ENCODE measurements around the gene FAM83F. TPM values are rescaled to one million over a fixed set of nuclear protein-coding genes. Genes with fewer than 3 reads are reported as not detected.

The FAM83F gene
- total RNA-seq (2022) (33.1 and 41.3 TPM in 2 replicates), Bru-seq, nascent RNA (percentile 80 among the genes with signal in this experiment), BruChase-seq, experiment 1, labeled RNA remaining after a 6-hour chase (percentile 89 among the genes with signal in this experiment), BruChase-seq, experiment 2, labeled RNA remaining after a 2-hour chase (percentile 86 among the genes with signal in this experiment)
- long read RNA-seq, full-length matches to known transcripts = 65 of 71 reads
- long read RNA-seq, partial matches to known transcripts = 1 of 71 reads
- long read RNA-seq, other reads (novel, unspliced or antisense) = 5 of 71 reads

GRCh38 chr22:39994566-39995392, at the start of gene FAM83F:
FAM83F (plus strand) TSS chr22:39994954; CDS start chr22:39995043, 89 bp downstream.
- POLR2A ChIA-PET = interaction anchor here (0.7 to 2.4 kb wide), 9 partner anchors 9 to 315 kb away, joined by 3 to 14 read pairs (median 6); no protein-coding TSS in a partner anchor
- peaks cover 34% of the 10 kb centered on the region for H3K4me1 Mint-ChIP-seq (ENCODE audit: insufficient read depth, unreplicated experiment)
- H3K27me3 Mint-ChIP-seq (ENCODE audit: insufficient read depth, unreplicated experiment) = peaks cover 11% of the 10 kb centered on the region

DNA sequence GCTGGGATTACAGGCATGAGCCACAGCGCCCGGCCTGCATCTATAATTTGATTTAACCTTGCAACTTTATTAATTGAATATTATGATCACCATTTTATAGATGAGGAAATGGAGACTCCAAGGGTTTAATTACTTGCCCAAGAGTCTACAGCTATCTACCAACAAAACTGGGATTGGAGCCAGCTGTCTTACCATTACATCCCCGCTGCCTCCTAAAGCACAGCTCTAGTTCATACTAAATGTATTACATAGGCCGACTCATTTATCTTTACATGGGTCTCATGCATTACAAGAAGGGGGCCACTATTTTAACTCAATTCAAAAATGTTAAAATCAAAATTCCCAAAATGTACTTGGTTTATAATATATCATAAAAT, 48.6 kb upstream of the FAM83F start:
- no peak for TF ChIP-seq CTCF (IDR thresholded peaks at IDR 0.05; ENCODE audit: unreplicated experiment)
- DNase-seq (ENCODE audit: unreplicated experiment) = no peak
- H3K9me3 Mint-ChIP-seq (ENCODE audit: unreplicated experiment) = no peaks in the 10 kb centered on the region
- ChIA-PET CTCF (interaction anchor here (0.6 to 0.8 kb wide), 3 partner anchors 8 to 79 kb away, joined by 3 read pairs; no protein-coding TSS in a partner anchor), POLR2A (interaction anchor here (1.3 kb wide), 1 partner anchor 21 kb away, joined by 4 read pairs; no protein-coding TSS in a partner anchor)
- no peaks in the 10 kb centered on the region for H3K4me1 Mint-ChIP-seq (ENCODE audit: insufficient read depth, unreplicated experiment)
- no peak overlapping the region for H3K4me3 Mint-ChIP-seq (ENCODE audit: unreplicated experiment)
- no peak overlapping the region for H3K27ac Mint-ChIP-seq (ENCODE audit: low read depth, unreplicated experiment)
- BruUV-seq (replicated peaks) = no TSS peak
- no peaks in the 10 kb centered on the region for H3K36me3 Mint-ChIP-seq (ENCODE audit: insufficient read depth, unreplicated experiment)
- no peaks in the 10 kb centered on the region for H3K27me3 Mint-ChIP-seq (ENCODE audit: insufficient read depth, unreplicated experiment)
- intact Hi-C loops (cut with micrococcal nuclease) = no loop called here

More at GRCh38 chr22:39994566-39995392, at the start of gene FAM83F:
- CTCF ChIA-PET = interaction anchor here (0.7 to 2.4 kb wide), 2 partner anchors 30 to 492 kb away, joined by 3 to 12 read pairs; partner anchors contain the start of gene MIEF1
- H3K36me3 Mint-ChIP-seq (ENCODE audit: insufficient read depth, unreplicated experiment) = peaks cover 10% of the 10 kb centered on the region
- TF ChIP-seq CTCF (IDR thresholded peaks at IDR 0.05; ENCODE audit: unreplicated experiment) = no peak
- DNase-seq (ENCODE audit: unreplicated experiment) = peak; percentile 58
- H3K4me3 Mint-ChIP-seq (ENCODE audit: unreplicated experiment) = peak within 1 kb of the TSS; percentile 73
- H3K9me3 Mint-ChIP-seq (ENCODE audit: unreplicated experiment) = no peaks in the 10 kb centered on the region
- no TSS peak for BruUV-seq (replicated peaks)
- intact Hi-C loops (cut with micrococcal nuclease) = no loop called here
- H3K27ac Mint-ChIP-seq (ENCODE audit: low read depth, unreplicated experiment) = peak within 1 kb of the TSS; percentile 12

- Mint-ChIP-seq H3K4me3 (ENCODE audit: unreplicated experiment) (no peak overlapping the region), H3K27ac (ENCODE audit: low read depth, unreplicated experiment) (no peak overlapping the region), H3K36me3 (ENCODE audit: insufficient read depth, unreplicated experiment) (no peaks in the 10 kb centered on the region), H3K27me3 (ENCODE audit: insufficient read depth, unreplicated experiment) (no peaks in the 10 kb centered on the region), H3K9me3 (ENCODE audit: unreplicated experiment) (no peaks in the 10 kb centered on the region), H3K4me1 (ENCODE audit: insufficient read depth, unreplicated experiment) (no peaks in the 10 kb centered on the region)
- no peak for DNase-seq (ENCODE audit: unreplicated experiment)
- no peak for TF ChIP-seq CTCF (IDR thresholded peaks at IDR 0.05; ENCODE audit: unreplicated experiment)
- intact Hi-C loops (cut with micrococcal nuclease) = no loop called here
- ChIA-PET CTCF (interaction anchor here (0.7 to 0.8 kb wide), 2 partner anchors 31 to 79 kb away, joined by 3 read pairs; no protein-coding TSS in a partner anchor), POLR2A (interaction anchor here (1.3 kb wide), 1 partner anchor 21 kb away, joined by 4 read pairs; no protein-coding TSS in a partner anchor)
- no TSS peak for BruUV-seq (replicated peaks)
Observed at GRCh38 chr22:39946503-39947219, 48.1 kb upstream of the FAM83F start.

Measured in MCF 10A (cell line).